ENCODE data around the gene SGCG.

Gene SGCG

GRCh38 chr13:23344931-23345595 lies 164.3 kb downstream of the SGCG start:
- no peak for DNase-seq

- no peak for DNase-seq
These were observed 166.8 kb downstream of the SGCG start for GRCh38 chr13:23347601-23348000.

- DNase-seq = no peak
These were observed 167.7 kb downstream of the SGCG start for GRCh38 chr13:23348262-23349127.

GRCh38 chr13:23349161-23349897 lies 168.6 kb downstream of the SGCG start:
- no peak for DNase-seq

- DNase-seq = no peak
These were observed 169.2 kb downstream of the SGCG start for GRCh38 chr13:23350009-23350408.

GRCh38 chr13:23352161-23352560 lies 171.4 kb downstream of the SGCG start:
- no peak for DNase-seq

- no peak for DNase-seq
These were observed 173.7 kb downstream of the SGCG start for GRCh38 chr13:23354520-23354919.

- no peak for DNase-seq
These were observed 175.6 kb downstream of the SGCG start for GRCh38 chr13:23356368-23356767.

- no peak for DNase-seq
These were observed 176.6 kb downstream of the SGCG start for GRCh38 chr13:23357349-23357748.

GRCh38 chr13:23359882-23360281 lies 179.1 kb downstream of the SGCG start:
- no peak for DNase-seq

- no peak for DNase-seq
These were observed 184.9 kb downstream of the SGCG start for GRCh38 chr13:23365652-23366051.

- DNase-seq = no peak
These were observed 187.1 kb downstream of the SGCG start for GRCh38 chr13:23367907-23368306.

- DNase-seq = no peak
These were observed 191.6 kb downstream of the SGCG start for GRCh38 chr13:23372264-23372906.
